Measurements from ENCODE around the gene NECAB2.

The NECAB2 gene

DNA sequence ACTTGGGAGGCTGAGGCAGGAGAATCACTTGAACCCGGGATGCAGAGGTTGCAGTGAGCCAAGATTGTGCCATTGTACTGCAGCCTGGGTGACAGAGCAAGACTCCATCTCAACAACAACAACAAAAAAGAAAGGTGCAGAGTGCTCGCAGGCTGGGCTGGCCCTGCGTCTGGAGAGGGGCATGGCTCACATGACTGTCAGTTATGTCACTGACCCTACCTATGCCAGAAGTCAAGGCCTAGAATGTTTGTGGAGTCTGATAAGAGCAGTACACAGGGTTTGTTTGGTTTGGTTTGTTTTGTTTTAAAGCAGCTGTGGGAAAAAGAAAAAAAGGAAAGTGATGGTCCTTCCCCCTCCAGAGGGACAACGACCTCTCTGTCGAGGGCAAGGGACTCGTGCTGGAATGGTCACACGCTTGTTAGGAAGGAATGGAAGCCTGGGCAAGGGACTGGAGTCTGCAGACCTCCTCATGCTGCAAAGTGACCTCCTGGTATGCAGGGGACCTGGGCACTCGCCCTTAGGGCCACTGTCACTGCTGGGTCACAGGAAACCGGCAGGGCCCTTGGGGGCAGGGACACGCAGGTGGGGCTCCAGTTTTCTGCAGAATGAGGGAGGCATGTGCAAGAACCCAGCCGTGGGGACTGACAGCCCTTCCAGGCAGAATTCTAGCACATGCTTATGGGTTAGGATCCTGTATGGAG lies 25.1 kb upstream of the NECAB2 start:
- Histone ChIP-seq H3K4me3 (no peak overlapping the region), H3K27ac (no peak overlapping the region)
- no peak for DNase-seq (ENCODE audit: low spot score)
- TF ChIP-seq, protein P1, sequence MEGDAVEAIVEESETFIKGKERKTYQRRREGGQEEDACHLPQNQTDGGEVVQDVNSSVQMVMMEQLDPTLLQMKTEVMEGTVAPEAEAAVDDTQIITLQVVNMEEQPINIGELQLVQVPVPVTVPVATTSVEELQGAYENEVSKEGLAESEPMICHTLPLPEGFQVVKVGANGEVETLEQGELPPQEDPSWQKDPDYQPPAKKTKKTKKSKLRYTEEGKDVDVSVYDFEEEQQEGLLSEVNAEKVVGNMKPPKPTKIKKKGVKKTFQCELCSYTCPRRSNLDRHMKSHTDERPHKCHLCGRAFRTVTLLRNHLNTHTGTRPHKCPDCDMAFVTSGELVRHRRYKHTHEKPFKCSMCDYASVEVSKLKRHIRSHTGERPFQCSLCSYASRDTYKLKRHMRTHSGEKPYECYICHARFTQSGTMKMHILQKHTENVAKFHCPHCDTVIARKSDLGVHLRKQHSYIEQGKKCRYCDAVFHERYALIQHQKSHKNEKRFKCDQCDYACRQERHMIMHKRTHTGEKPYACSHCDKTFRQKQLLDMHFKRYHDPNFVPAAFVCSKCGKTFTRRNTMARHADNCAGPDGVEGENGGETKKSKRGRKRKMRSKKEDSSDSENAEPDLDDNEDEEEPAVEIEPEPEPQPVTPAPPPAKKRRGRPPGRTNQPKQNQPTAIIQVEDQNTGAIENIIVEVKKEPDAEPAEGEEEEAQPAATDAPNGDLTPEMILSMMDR (IDR thresholded peaks at IDR 0.05): no peak

DNA sequence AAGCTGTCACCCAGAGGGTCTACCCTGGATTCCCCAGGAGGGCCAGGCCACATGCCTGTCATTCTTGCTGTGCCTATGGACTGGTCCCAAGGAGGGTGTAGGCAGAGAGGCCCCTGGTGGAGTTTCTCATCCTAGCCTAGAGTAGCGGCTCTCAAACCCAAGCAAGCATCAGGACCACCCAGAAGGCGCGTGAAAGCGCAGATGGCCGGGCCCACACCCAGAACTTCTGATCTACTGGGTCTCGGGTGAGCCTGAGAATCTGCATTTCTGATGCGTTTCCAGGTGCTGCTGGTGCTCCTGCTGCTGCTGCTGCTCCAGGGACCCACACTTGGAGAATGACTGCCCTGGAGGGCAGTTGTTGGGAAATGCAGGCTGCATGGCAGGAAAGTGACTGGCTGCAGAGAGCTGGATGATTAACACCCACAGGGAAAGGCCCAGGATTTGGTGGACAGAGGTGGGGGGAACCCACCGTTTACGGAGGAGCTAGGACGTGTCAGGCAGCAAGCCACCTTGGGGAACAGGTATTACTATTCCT lies 24.5 kb upstream of the NECAB2 start:
- TF ChIP-seq, protein P1 (IDR thresholded peaks at IDR 0.05): no peak
- DNase-seq (ENCODE audit: low spot score): no peak
- no peak overlapping the region for H3K4me3 ChIP-seq

DNA sequence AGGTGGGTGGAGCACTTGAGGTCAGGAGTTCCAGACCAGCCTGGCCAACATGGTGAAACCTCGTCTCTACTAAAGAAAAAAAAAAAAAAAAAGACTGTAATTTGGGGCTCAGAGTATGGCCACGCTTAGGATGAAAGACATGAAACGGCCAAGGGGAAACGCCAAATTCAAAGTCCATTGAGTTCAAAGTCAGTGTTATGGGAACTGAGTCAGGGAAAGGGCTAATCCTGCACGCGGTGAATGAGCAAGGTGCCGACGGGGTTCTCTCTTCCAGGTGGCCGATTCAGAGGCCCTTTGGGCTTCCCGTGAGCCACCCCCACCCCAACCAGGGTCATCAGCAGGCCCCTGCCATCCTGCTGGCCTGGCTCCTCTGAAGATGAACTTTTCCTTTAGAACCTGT lies 22.5 kb upstream of the NECAB2 start:
- Histone ChIP-seq H3K27ac (no peak overlapping the region), H3K4me3 (no peak overlapping the region)
- TF ChIP-seq, protein P1 (IDR thresholded peaks at IDR 0.05): no peak
- no peak for DNase-seq (ENCODE audit: low spot score)

More for the DNA sequence above, 24.5 kb upstream of the NECAB2 start:
- H3K27ac ChIP-seq: no peak overlapping the region

DNA sequence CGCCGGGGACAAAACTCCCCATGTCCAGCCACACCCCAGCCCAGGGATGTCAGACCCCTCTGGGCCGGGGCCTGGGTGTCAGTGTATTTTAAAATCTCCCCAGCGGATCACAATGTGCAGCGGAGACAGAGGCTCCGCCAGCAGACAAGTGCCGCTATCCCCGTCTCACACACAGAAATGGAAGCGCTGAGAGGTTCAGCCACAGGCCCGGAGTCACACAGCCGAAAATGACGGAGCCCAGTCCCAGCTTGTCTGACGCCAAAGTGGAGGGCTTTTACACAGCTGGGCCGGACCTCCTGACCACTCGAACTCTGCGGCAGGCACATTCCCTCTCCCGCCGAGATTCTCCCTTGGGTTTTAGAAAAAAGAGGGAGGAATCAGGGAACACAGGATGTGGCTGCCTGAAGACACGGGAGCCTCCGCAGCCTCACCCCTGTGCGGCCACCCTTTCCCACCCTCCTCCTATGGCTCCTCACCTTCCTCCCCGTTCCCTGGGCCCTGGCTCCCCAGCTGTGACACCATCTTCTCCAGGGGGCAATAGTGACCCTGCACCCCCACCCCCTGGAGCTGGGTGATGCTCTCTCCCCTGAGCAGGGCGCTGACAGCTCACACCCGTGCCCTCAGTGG lies 21.8 kb upstream of the NECAB2 start:
- Histone ChIP-seq H3K27ac (no peak overlapping the region), H3K4me3 (no peak overlapping the region)
- DNase-seq (ENCODE audit: low spot score): no peak
- TF ChIP-seq, protein P1 (IDR thresholded peaks at IDR 0.05): no peak

DNA sequence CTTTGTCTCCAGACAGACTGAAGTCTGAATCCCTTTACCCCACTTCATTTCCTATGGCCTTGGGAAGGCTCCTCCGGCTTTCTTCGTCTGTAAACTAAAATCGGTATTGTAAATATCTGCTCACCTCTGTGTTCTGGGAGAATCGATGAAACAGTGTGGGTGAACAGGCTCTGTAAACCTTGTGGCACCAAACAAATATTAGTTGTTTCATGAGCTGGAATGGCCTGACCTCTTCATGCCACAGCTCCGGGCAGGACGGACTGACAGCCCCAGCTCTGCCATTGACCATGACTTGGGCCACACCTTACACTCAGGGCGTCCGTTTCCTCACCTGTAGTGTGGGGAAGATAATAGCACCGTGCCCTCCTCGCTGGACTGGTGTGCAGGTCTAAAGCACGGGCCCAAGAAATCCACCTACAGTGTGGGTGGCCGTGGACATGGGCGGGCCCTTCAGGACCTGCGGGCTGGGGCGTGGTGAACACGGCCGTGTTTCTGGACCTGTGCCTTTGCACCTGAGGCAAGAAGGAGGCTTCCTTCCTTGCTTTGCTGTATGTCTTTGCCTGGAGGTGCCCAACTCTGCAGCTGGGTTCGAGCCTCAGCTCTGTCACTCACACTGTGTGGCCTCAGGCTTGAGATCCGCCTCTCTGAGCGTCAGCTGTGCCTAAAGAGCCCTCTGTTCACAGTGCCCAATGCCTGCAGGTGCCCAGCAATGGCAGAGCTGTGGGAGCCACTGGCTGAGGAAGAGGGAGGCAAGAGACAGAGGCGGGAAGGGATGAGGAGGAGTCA lies 21.1 kb upstream of the NECAB2 start:
- no peak overlapping the region for H3K4me3 ChIP-seq
- no peak for DNase-seq (ENCODE audit: low spot score)
- H3K27ac ChIP-seq: no peak overlapping the region
- TF ChIP-seq, protein P1 (IDR thresholded peaks at IDR 0.05): no peak

DNA sequence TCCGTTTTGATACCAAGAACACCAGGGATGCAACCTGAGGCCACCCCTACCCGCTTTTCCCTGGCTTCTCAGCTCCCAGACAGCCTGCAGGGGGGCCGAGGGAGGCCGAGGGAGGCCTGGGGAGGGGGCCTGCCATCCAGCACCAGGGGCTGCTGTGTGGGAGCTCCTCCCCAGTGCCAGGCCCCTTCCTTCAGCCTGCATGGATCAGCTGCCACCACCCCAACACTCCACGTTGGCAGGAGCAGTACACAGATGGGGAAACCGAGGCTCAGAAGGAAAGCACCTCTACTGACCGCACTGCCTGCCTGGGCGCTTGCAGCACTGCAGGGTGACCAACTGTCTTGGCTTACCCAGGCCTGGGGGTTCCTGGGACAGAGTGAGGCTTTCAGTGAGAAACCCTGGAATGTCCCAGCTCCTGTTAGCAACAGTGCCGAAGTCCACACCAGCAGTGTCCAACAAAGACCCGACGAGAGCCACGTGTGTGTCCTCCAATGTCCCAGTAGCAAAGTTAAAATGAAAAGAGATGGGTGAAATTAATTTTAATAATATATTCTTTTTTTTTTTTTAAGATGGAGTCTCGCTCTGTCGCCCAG lies 20.3 kb upstream of the NECAB2 start:
- H3K27ac ChIP-seq: no peak overlapping the region

More for the DNA sequence above, 20.3 kb upstream of the NECAB2 start:
- H3K4me3 ChIP-seq: no peak overlapping the region
- no peak for DNase-seq (ENCODE audit: low spot score)
- TF ChIP-seq, protein P1 (IDR thresholded peaks at IDR 0.05): no peak

Measured in coronary artery (tissue), 2 donors.